ENCODE measurements around the gene ALPL.

The ALPL gene

GRCh38 chr1:21494196-21494595, 15.0 kb upstream of the ALPL start:
- Histone ChIP-seq H3K9ac (ENCODE audit: low read length) (no peak overlapping the region), H2BK12ac (ENCODE audit: low read length) (no peak overlapping the region), H3K27me3 (ENCODE audit: insufficient read depth, low read length) (no peaks in the 10 kb centered on the region), H2BK5ac (ENCODE audit: low read depth, low read length, poor library complexity) (no peak overlapping the region), H3K27ac (ENCODE audit: low read depth, low read length) (no peak overlapping the region), H3K23ac (ENCODE audit: low read length) (no peak overlapping the region), H2BK120ac (ENCODE audit: insufficient read depth, low read length, poor library complexity) (no peak overlapping the region), H3K18ac (ENCODE audit: low read length) (no peak overlapping the region), H4K12ac (ENCODE audit: low read depth, low read length) (no peak overlapping the region), H3K4me3 (ENCODE audit: low read depth, low read length) (no peak overlapping the region), H3K79me1 (ENCODE audit: low read length) (no peaks in the 10 kb centered on the region), H3K14ac (ENCODE audit: low read length) (no peak overlapping the region), H4K8ac (ENCODE audit: low read depth, low read length) (no peak overlapping the region), H3K9me3 (ENCODE audit: insufficient read depth, low read depth, low read length) (peaks cover 2% of the 10 kb centered on the region), H3K36me3 (ENCODE audit: control insufficient read depth in 1 of 2, insufficient read depth in 2 of 2, low read length in 2 of 2) (no peaks in the 10 kb centered on the region), H2AK5ac (ENCODE audit: low read length) (no peak overlapping the region), H3K4ac (ENCODE audit: low read depth, low read length) (no peak overlapping the region), H3K4me2 (ENCODE audit: low read length) (no peak overlapping the region), H3K4me1 (ENCODE audit: control insufficient read depth in 1 of 2, insufficient read depth in 2 of 2, low read length in 2 of 2) (no peaks in the 10 kb centered on the region), H2AFZ (ENCODE audit: insufficient read depth, low read length, poor library complexity) (no peak overlapping the region), H4K91ac (ENCODE audit: low read depth, low read length) (no peak overlapping the region), H3K79me2 (ENCODE audit: control insufficient read depth, insufficient read depth, low read length, poor library complexity) (no peaks in the 10 kb centered on the region)
- no CpG with 5 or more reads among the region's 6 CpGs for WGBS (ENCODE audit: extremely low coverage, insufficient coverage, insufficient read length)
- DNase-seq, result no peak

- no peaks in the 10 kb centered on the region for H3K79me1 ChIP-seq (ENCODE audit: low read length)
- H3K18ac ChIP-seq (ENCODE audit: low read length), result no peak overlapping the region
- H3K4me1 ChIP-seq (ENCODE audit: control insufficient read depth in 1 of 2, insufficient read depth in 2 of 2, low read length in 2 of 2), result no peaks in the 10 kb centered on the region
- no peak overlapping the region for H4K12ac ChIP-seq (ENCODE audit: low read depth, low read length)
- H3K4me3 ChIP-seq (ENCODE audit: low read depth, low read length), result no peak overlapping the region
- H2BK12ac ChIP-seq (ENCODE audit: low read length), result no peak overlapping the region
- H2AK5ac ChIP-seq (ENCODE audit: low read length), result no peak overlapping the region
- no peak overlapping the region for H2BK5ac ChIP-seq (ENCODE audit: low read depth, low read length, poor library complexity)
- H3K27me3 ChIP-seq (ENCODE audit: insufficient read depth, low read length), result no peaks in the 10 kb centered on the region
- no peaks in the 10 kb centered on the region for H3K36me3 ChIP-seq (ENCODE audit: control insufficient read depth in 1 of 2, insufficient read depth in 2 of 2, low read length in 2 of 2)
- no peaks in the 10 kb centered on the region for H3K79me2 ChIP-seq (ENCODE audit: control insufficient read depth, insufficient read depth, low read length, poor library complexity)
- H3K27ac ChIP-seq (ENCODE audit: low read depth, low read length), result no peak overlapping the region
- H3K4me2 ChIP-seq (ENCODE audit: low read length), result no peak overlapping the region
- H2BK120ac ChIP-seq (ENCODE audit: insufficient read depth, low read length, poor library complexity), result no peak overlapping the region
- H3K9ac ChIP-seq (ENCODE audit: low read length), result no peak overlapping the region
- no peak overlapping the region for H3K4ac ChIP-seq (ENCODE audit: low read depth, low read length)
- H3K9me3 ChIP-seq (ENCODE audit: insufficient read depth, low read depth, low read length), result peaks cover 2% of the 10 kb centered on the region
- WGBS (ENCODE audit: extremely low coverage, insufficient coverage, insufficient read length), result no CpG with 5 or more reads among the region's 7 CpGs
- H2AFZ ChIP-seq (ENCODE audit: insufficient read depth, low read length, poor library complexity), result no peak overlapping the region
- no peak overlapping the region for H3K14ac ChIP-seq (ENCODE audit: low read length)
- H4K8ac ChIP-seq (ENCODE audit: low read depth, low read length), result no peak overlapping the region
- no peak for DNase-seq
- no peak overlapping the region for H4K91ac ChIP-seq (ENCODE audit: low read depth, low read length)
- H3K23ac ChIP-seq (ENCODE audit: low read length), result no peak overlapping the region
These were observed 13.9 kb upstream of the ALPL start for GRCh38 chr1:21495225-21495820.

- no peak overlapping the region for H3K27ac ChIP-seq (ENCODE audit: low read depth, low read length)
- H2AFZ ChIP-seq (ENCODE audit: insufficient read depth, low read length, poor library complexity), result no peak overlapping the region
- no peak overlapping the region for H2BK120ac ChIP-seq (ENCODE audit: insufficient read depth, low read length, poor library complexity)
- H3K4ac ChIP-seq (ENCODE audit: low read depth, low read length), result no peak overlapping the region
- H3K79me2 ChIP-seq (ENCODE audit: control insufficient read depth, insufficient read depth, low read length, poor library complexity), result no peaks in the 10 kb centered on the region
- no peaks in the 10 kb centered on the region for H3K27me3 ChIP-seq (ENCODE audit: insufficient read depth, low read length)
- no peak overlapping the region for H3K4me2 ChIP-seq (ENCODE audit: low read length)
- no peak overlapping the region for H3K9ac ChIP-seq (ENCODE audit: low read length)
- no peak overlapping the region for H4K91ac ChIP-seq (ENCODE audit: low read depth, low read length)
- DNase-seq, result no peak
- H4K8ac ChIP-seq (ENCODE audit: low read depth, low read length), result no peak overlapping the region
- H3K14ac ChIP-seq (ENCODE audit: low read length), result no peak overlapping the region
- H3K23ac ChIP-seq (ENCODE audit: low read length), result no peak overlapping the region
- H3K4me3 ChIP-seq (ENCODE audit: low read depth, low read length), result no peak overlapping the region
- H4K12ac ChIP-seq (ENCODE audit: low read depth, low read length), result no peak overlapping the region
- H3K9me3 ChIP-seq (ENCODE audit: insufficient read depth, low read depth, low read length), result no peaks in the 10 kb centered on the region
- whole genome bisulfite sequencing (ENCODE audit: extremely low coverage, insufficient coverage, insufficient read length), result no CpG with 5 or more reads among the region's 1 CpG
- no peaks in the 10 kb centered on the region for H3K79me1 ChIP-seq (ENCODE audit: low read length)
- H3K18ac ChIP-seq (ENCODE audit: low read length), result no peak overlapping the region
- no peak overlapping the region for H2AK5ac ChIP-seq (ENCODE audit: low read length)
- no peak overlapping the region for H2BK5ac ChIP-seq (ENCODE audit: low read depth, low read length, poor library complexity)
- no peak overlapping the region for H2BK12ac ChIP-seq (ENCODE audit: low read length)
- H3K36me3 ChIP-seq (ENCODE audit: control insufficient read depth in 1 of 2, insufficient read depth in 2 of 2, low read length in 2 of 2), result no peaks in the 10 kb centered on the region
- H3K4me1 ChIP-seq (ENCODE audit: control insufficient read depth in 1 of 2, insufficient read depth in 2 of 2, low read length in 2 of 2), result no peaks in the 10 kb centered on the region
These were observed 13.2 kb upstream of the ALPL start for GRCh38 chr1:21496063-21496462.

- WGBS (ENCODE audit: extremely low coverage, insufficient coverage, insufficient read length), result no CpG with 5 or more reads among the region's 3 CpGs
- no peak overlapping the region for H2AK5ac ChIP-seq (ENCODE audit: low read length)
- H3K4me1 ChIP-seq (ENCODE audit: control insufficient read depth in 1 of 2, insufficient read depth in 2 of 2, low read length in 2 of 2), result no peaks in the 10 kb centered on the region
- no peak for DNase-seq
- H3K14ac ChIP-seq (ENCODE audit: low read length), result no peak overlapping the region
- H3K27me3 ChIP-seq (ENCODE audit: insufficient read depth, low read length), result no peaks in the 10 kb centered on the region
- no peak overlapping the region for H2AFZ ChIP-seq (ENCODE audit: insufficient read depth, low read length, poor library complexity)
- H3K79me1 ChIP-seq (ENCODE audit: low read length), result no peaks in the 10 kb centered on the region
- no peak overlapping the region for H4K8ac ChIP-seq (ENCODE audit: low read depth, low read length)
- no peak overlapping the region for H3K18ac ChIP-seq (ENCODE audit: low read length)
- H3K4me3 ChIP-seq (ENCODE audit: low read depth, low read length), result no peak overlapping the region
- no peak overlapping the region for H3K4ac ChIP-seq (ENCODE audit: low read depth, low read length)
- no peaks in the 10 kb centered on the region for H3K9me3 ChIP-seq (ENCODE audit: insufficient read depth, low read depth, low read length)
- H2BK120ac ChIP-seq (ENCODE audit: insufficient read depth, low read length, poor library complexity), result no peak overlapping the region
- no peaks in the 10 kb centered on the region for H3K79me2 ChIP-seq (ENCODE audit: control insufficient read depth, insufficient read depth, low read length, poor library complexity)
- no peak overlapping the region for H4K12ac ChIP-seq (ENCODE audit: low read depth, low read length)
- no peak overlapping the region for H3K4me2 ChIP-seq (ENCODE audit: low read length)
- H2BK5ac ChIP-seq (ENCODE audit: low read depth, low read length, poor library complexity), result no peak overlapping the region
- no peak overlapping the region for H3K9ac ChIP-seq (ENCODE audit: low read length)
- H3K27ac ChIP-seq (ENCODE audit: low read depth, low read length), result no peak overlapping the region
- no peak overlapping the region for H4K91ac ChIP-seq (ENCODE audit: low read depth, low read length)
- H3K23ac ChIP-seq (ENCODE audit: low read length), result no peak overlapping the region
- H3K36me3 ChIP-seq (ENCODE audit: control insufficient read depth in 1 of 2, insufficient read depth in 2 of 2, low read length in 2 of 2), result no peaks in the 10 kb centered on the region
- no peak overlapping the region for H2BK12ac ChIP-seq (ENCODE audit: low read length)
These were observed 12.3 kb upstream of the ALPL start for GRCh38 chr1:21496886-21497285.
